HG03460 (cell line): ENCODE measurements around the gene TARM1.

Experiments
- ATAC-seq: cut with Tn5 transposase; IDR thresholded peaks from one replicate; pipeline ENCODE4 v1.9.1; 2021; ENCODE audit not compliant: unreplicated experiment

TARM1 gene

DNA sequence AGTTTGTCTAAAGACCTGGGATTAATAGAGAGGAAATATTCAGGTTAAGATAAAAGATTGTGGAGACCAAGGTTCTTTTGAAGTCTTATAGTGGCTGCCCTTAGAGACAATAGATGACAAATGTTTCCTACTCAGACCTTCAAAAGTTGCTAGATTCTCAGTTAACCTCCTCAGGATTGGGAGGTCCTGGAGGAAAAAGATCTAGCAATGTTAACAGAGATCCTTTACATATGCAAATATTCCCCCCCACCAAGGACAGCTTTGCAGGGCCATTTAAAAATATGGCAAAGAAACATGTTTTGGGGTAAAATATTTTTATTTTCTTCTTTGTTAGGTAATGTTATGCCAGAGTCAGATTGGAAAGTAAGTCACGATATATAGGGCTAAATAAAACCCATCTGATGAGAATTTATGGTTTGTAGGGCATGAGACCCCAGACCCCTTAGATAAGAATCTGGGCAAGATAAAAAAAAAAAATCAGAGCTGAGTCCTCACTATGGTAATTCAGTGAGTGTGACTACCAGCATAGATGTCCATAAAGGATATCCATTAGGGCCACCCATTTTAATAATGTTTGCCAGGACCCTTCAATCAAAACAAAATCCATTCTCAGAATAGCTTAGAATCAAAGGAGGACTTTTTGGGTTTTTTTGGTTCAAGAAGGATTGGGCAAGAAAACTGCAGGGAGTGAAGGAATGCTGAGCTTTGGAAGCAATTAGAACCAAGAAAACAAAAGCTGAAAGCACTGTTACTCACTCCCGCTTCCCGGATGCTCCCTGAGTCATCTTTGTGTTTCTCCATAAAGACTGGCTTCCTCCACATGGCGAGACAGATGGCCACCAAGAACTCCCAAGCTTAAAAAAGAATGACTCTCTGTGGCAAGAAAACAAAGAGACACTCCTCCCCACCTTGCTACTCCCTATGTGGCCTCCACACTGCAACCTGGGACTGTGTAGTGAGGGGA, 45.7 kb downstream of the TARM1 start:
- no peak for ATAC-seq

DNA sequence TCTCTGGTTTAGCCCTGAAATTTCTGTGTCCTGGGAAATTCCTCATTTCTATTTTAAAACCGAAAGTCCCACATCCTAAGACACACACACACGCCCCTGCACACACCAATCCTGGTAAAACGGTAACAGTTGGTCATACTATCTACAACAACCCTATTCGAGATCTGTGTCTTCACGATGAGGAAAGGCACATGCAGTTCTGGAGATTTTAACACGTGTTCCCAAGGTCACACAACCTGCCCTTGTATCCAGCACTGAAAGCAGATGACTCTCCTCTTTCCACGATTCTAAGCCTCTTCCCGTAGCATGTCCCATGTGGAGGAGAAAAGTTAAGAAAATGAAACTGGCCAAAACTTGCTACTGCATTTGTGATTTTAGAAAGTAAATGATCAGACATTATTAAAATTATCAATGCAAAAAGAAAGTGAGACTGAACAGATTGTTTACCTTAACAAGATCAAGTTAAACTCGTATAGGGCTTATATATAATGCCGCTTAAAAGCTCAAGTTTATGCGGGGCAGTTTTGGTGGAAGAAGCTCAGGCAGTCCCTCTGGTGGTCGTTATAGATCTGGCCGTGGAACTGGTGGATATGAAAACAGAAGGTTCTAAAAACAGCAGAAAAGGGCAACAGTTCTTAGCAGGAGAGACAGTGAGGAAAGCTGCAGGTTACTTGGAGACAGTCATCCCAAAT, 50.1 kb downstream of the TARM1 start:
- no peak for ATAC-seq

DNA sequence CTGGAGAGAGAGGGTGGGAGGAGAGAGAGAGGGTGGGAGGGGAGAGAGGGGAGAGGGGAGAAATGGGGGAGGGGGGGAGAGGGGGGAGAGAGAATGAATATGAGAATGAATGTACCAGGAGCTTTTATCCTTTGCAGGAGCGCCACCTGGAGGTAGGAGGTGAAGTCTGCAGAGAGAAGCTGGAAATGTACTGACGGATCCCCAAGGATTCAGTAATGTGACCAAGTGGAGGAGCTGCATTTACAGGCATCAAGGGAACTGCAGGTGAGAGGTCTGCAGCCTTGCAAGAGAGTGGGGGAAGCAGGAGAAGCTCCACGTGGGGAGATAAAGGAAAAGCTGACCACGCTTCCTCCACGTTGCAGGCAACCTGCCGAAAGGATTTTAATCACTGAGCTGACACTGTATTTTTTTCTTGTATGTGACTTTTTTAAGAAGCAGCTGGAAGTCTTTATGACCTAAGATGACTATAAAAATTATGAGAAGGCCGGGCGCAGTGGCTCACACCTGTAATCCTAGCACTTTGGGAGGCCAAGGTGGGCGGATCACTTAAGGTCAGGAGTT, 51.2 kb downstream of the TARM1 start:
- no peak for ATAC-seq

DNA sequence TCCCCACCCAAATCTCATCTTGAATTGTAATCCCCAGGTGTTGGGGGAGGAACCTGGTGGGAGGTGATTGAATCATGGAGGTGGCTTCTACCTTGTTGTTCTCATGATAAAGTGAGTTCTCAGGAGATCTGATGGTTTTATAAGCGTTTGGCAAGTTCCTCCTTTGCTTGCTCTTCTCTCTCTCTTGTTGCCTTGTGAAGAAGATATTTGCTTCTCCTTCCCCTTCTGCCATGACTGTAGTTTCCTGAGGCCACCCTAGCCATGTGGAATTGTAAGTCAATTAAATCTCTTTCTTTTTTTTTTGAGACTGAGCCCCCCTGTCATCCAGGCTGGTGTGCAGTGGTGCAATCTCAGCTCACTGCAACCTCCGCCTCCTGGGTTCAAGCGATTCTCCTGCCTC, 51.9 kb downstream of the TARM1 start:
- no peak for ATAC-seq

DNA sequence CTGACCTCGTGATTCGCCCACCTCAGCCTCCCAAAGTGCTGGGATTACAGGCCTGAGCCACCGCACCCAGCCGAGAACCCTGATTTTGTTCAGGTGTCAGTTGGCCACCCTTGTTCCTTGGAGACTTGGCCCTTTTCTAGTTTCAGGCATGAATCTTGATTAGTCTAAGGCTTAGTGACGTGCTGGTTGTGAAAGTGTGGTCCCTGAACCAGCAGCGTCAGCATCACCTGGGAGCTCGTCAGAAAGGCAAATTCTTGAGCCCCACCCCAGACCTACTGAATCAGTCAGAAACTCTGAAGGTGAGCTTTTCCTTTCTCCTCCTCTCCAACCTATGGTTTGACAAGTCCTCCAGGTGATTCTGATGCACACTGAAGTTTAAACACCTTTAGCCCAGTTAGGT, 54.5 kb downstream of the TARM1 start:
- ATAC-seq, result no peak

DNA sequence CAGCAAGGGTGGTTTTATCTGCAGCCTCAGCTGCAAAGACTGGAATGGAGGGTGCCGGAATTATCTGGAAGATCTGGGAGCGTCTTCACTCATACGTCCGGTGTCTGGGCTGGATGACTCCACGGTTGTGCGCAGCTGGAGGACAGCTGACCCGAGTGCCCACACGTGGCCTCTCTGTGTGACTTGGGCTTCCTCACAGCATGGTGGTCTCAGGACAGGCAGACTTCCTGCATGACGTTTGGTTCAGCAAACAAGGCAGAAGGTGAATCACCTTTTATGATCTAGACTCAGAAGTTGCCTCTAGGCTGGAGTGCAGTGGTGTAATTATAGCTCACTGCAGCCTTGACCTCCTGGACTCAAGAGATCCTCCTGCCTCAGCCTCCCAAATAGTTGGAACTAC, 56.5 kb downstream of the TARM1 start:
- ATAC-seq, result no peak

DNA sequence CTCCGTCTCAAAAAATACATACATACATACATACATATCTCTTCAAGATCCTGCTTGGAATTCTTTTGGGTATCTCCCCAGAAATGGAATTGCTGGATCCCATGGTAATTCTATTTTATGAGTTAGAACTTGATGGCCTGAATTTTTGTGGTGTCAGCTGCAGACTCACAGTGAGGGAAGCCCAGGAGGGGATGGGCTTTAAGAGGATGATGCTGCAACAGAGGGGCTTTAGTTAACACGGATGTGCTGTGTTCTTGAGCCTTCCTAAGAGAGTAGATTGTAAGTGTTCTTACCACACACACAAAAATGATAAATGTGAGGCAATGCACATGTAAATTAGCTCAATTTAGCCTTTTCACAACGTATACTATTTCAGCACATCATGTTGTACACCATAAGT, 58.0 kb downstream of the TARM1 start:
- ATAC-seq, result no peak

DNA sequence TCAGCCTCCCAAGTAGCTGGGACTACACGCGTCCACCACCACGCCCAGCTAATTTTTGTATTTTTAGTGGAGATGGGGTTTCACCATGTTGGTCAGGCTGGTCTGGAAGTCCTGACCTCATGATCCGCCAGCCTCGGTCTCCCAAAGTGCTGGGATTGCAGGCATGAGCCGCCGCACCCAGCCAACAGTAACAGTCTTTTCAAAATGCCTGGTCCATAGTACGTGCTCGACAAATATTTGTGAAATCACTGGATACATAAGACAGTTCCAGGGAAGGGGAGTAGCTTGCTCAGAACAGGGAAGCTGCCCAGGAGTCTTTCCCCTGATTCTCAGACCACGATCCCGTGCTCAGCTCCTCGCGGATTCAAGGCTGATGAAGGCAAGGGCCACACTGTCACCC, 59.2 kb downstream of the TARM1 start:
- no peak for ATAC-seq

DNA sequence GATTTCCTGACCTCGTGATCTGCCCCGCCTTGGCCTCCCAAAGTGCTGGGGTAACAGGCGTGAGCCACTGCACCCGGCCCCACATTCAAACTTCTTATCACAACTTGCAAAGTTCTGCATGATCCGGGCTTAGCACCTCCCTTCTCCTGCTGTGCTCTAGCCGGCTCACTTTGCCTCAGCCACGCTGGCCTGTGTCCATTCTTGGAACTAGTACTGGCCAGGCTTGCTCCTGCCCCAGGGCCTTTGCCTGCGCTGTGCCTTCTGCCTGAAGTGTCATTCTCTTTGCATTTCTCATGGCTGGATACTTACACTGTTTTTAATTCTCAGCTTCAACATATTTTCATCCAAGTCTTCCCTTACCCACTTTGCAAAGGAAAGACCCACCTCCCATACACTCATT, 59.8 kb downstream of the TARM1 start:
- ATAC-seq, result no peak
